Superior temporal gyrus (tissue), 1 donor: ENCODE data around the gene ZFPM1.
"Not testable (repeated sequence)": the region's sequence is repeated elsewhere in the genome, so short reads cannot be mapped to it uniquely, and the experiment has no call there.

Experiments used
- DNase-seq: peaks from one replicate; pipeline ENCODE4 v3.0.0-alpha.2; 2016; ENCODE audit errors: extremely low spot score

Gene ZFPM1

GRCh38 chr16:88464447-88465318, 11.6 kb downstream of the ZFPM1 start:
- no peak for DNase-seq

GRCh38 chr16:88465387-88465983, 12.4 kb downstream of the ZFPM1 start:
- DNase-seq, result no peak

GRCh38 chr16:88466175-88466862, 13.2 kb downstream of the ZFPM1 start:
- no peak for DNase-seq

GRCh38 chr16:88466949-88467348, 13.9 kb downstream of the ZFPM1 start:
- no peak for DNase-seq

- no peak for DNase-seq
Observed at GRCh38 chr16:88467541-88467944, 14.5 kb downstream of the ZFPM1 start.

GRCh38 chr16:88468275-88469129, 15.4 kb downstream of the ZFPM1 start:
- DNase-seq, result no peak

- DNase-seq, result no peak
Observed at GRCh38 chr16:88469615-88470395, 16.7 kb downstream of the ZFPM1 start.

- not testable (repeated sequence) for DNase-seq
Observed at GRCh38 chr16:88470396-88470680, 17.3 kb downstream of the ZFPM1 start.

- not testable (repeated sequence) for DNase-seq
Observed at GRCh38 chr16:88470696-88471095, 17.6 kb downstream of the ZFPM1 start.

- DNase-seq, result no peak
Observed at GRCh38 chr16:88471115-88471514, 18.0 kb downstream of the ZFPM1 start.

GRCh38 chr16:88471575-88471974, 18.5 kb downstream of the ZFPM1 start:
- no peak for DNase-seq

GRCh38 chr16:88472069-88472468, 19.0 kb downstream of the ZFPM1 start:
- no peak for DNase-seq

- no peak for DNase-seq
Observed at GRCh38 chr16:88472637-88473205, 19.6 kb downstream of the ZFPM1 start.

- DNase-seq, result no peak
Observed at GRCh38 chr16:88473666-88474534, 20.8 kb downstream of the ZFPM1 start.

GRCh38 chr16:88475037-88475436, 22.0 kb downstream of the ZFPM1 start:
- no peak for DNase-seq

- DNase-seq, result no peak
Observed at GRCh38 chr16:88476203-88476602, 23.1 kb downstream of the ZFPM1 start.

GRCh38 chr16:88476817-88477397, 23.8 kb downstream of the ZFPM1 start:
- no peak for DNase-seq

GRCh38 chr16:88477631-88478519, 24.8 kb downstream of the ZFPM1 start:
- no peak for DNase-seq
